Mucosa of gallbladder (tissue), 1 donor: ENCODE data around the gene TMEM214. TPM values are rescaled to one million over a fixed set of nuclear protein-coding genes. Genes with fewer than 3 reads are reported as not detected.
A peak's percentile ranks its signal among the peaks of the same experiment; 100 is the strongest.

ENCODE experiments used
- DNase-seq: peaks from one replicate; pipeline ENCODE4 v3.0.0-alpha.2; 2020; ENCODE audit warnings: low spot score
- total RNA-seq: library from RNA; stranded (reverse); gene quantifications from one replicate; pipeline ENCODE4 v1.2.1, GENCODE V29; 2021
- donor health status: DM: no; HTN: no; CAD: no.

Gene TMEM214
- total RNA-seq: 80.0 TPM

- DNase-seq: peak; percentile 89
Measured at GRCh38 chr2:27032495-27033252, at the start of gene TMEM214. TSS of gene TMEM214 (plus strand) at chr2:27032965. CDS start at chr2:27033016, 51 bp downstream.

- no peak for DNase-seq
Measured at GRCh38 chr2:26983746-26984145, 49.0 kb upstream of the TMEM214 start.

GRCh38 chr2:26985807-26986206 lies 47.0 kb upstream of the TMEM214 start:
- DNase-seq: no peak

- DNase-seq: no peak
Measured at GRCh38 chr2:26986576-26986975, 46.2 kb upstream of the TMEM214 start.

GRCh38 chr2:26988058-26988860 lies 44.5 kb upstream of the TMEM214 start:
- no peak for DNase-seq

GRCh38 chr2:26989156-26989555 lies 43.6 kb upstream of the TMEM214 start:
- DNase-seq: no peak

GRCh38 chr2:26991717-26992116 lies 41.0 kb upstream of the TMEM214 start:
- DNase-seq: peak; percentile 34

- DNase-seq: no peak
Measured at GRCh38 chr2:26993768-26994167, 39.0 kb upstream of the TMEM214 start.

GRCh38 chr2:26994983-26995382 lies 37.8 kb upstream of the TMEM214 start:
- no peak for DNase-seq

GRCh38 chr2:26997394-26997793 lies 35.4 kb upstream of the TMEM214 start:
- DNase-seq: no peak

- no peak for DNase-seq
Measured at GRCh38 chr2:26998323-26998722, 34.4 kb upstream of the TMEM214 start.

- DNase-seq: no peak
Measured at GRCh38 chr2:27000228-27000627, 32.5 kb upstream of the TMEM214 start.

- no peak for DNase-seq
Measured at GRCh38 chr2:27000995-27001394, 31.8 kb upstream of the TMEM214 start.

- no peak for DNase-seq
Measured at GRCh38 chr2:27001950-27002349, 30.8 kb upstream of the TMEM214 start.

- no peak for DNase-seq
Measured at GRCh38 chr2:27003007-27003406, 29.8 kb upstream of the TMEM214 start.

- no peak for DNase-seq
Measured at GRCh38 chr2:27003857-27004256, 28.9 kb upstream of the TMEM214 start.

GRCh38 chr2:27006602-27007415 lies 26.0 kb upstream of the TMEM214 start:
- no peak for DNase-seq

- no peak for DNase-seq
Measured at GRCh38 chr2:27007416-27008374, 25.1 kb upstream of the TMEM214 start.

- no peak for DNase-seq
Measured at GRCh38 chr2:27008678-27009077, 24.1 kb upstream of the TMEM214 start.

- DNase-seq: no peak
Measured at GRCh38 chr2:27009083-27009482, 23.7 kb upstream of the TMEM214 start.

GRCh38 chr2:27009716-27010115 lies 23.0 kb upstream of the TMEM214 start:
- no peak for DNase-seq
